HG02610 (cell line): Measurements from ENCODE around the gene OR4P4.

Experiments
- ATAC-seq: cut with Tn5 transposase; IDR thresholded peaks from one replicate; pipeline ENCODE4 v1.9.1; 2021; ENCODE audit warnings: mild to moderate bottlenecking, moderate library complexity; ENCODE audit not compliant: unreplicated experiment

OR4P4 gene

GRCh38 chr11:55634813-55635212 lies at the start of gene OR4P4:
OR4P4 (plus strand) TSS chr11:55635113.
- ATAC-seq: no peak

GRCh38 chr11:55607545-55607944 lies 27.4 kb upstream of the OR4P4 start, which contains the start of gene OR4C11:
OR4C11 (minus strand) TSS chr11:55607645; CDS start chr11:55604373, 3,272 bp downstream.
- ATAC-seq: no peak

GRCh38 chr11:55624531-55624930 lies 10.4 kb upstream of the OR4P4 start:
- no peak for ATAC-seq

- ATAC-seq: no peak
Observed at GRCh38 chr11:55648027-55648426, 13.1 kb downstream of the OR4P4 start, which contains the start of gene OR4S2. OR4S2 (plus strand) TSS chr11:55648327; CDS start chr11:55650904, 2,577 bp downstream.

- ATAC-seq: no peak
Observed at GRCh38 chr11:55652560-55652959, 17.6 kb downstream of the OR4P4 start.

GRCh38 chr11:55655096-55655495 lies 20.2 kb downstream of the OR4P4 start:
- no peak for ATAC-seq

- ATAC-seq: peak; percentile 99
Observed at GRCh38 chr11:55658031-55658573, 23.2 kb downstream of the OR4P4 start.

- peak; percentile 23 for ATAC-seq
Observed at GRCh38 chr11:55658608-55659007, 23.7 kb downstream of the OR4P4 start.

GRCh38 chr11:55661901-55662300 lies 27.0 kb downstream of the OR4P4 start, which contains the start of gene OR4C6:
OR4C6 (plus strand) TSS chr11:55662201; CDS start chr11:55665167, 2,966 bp downstream.
- ATAC-seq: no peak

- ATAC-seq: no peak
Observed at GRCh38 chr11:55669376-55669775, 34.5 kb downstream of the OR4P4 start.

- no peak for ATAC-seq
Observed at GRCh38 chr11:55673860-55674259, 38.9 kb downstream of the OR4P4 start.
